Activated CD4-positive, alpha-beta T cell treated with anti-CD3 and anti-CD28 coated beads, Interleukin-2, Interleukin-4, amounts not matched to agents 100 ng/mL and 50 ng/mL, durations not matched to agents 16 hours and 8 hours (primary cell): ENCODE results near the gene GHR.
"Not testable (repeated sequence)": the region's sequence is repeated elsewhere in the genome, so short reads cannot be mapped to it uniquely, and the experiment has no call there.

ENCODE experiments used
- DNase-seq: peaks from one replicate; pipeline ENCODE4 v3.0.0-alpha.2; 2020; ENCODE audit warnings: low spot score

Gene GHR

GRCh38 chr5:42718591-42718990 lies 295.4 kb downstream of the GHR start:
- DNase-seq: peak; percentile 61

- peak; percentile 2 for DNase-seq
These were observed 295.8 kb downstream of the GHR start for GRCh38 chr5:42719034-42719433.

DNA sequence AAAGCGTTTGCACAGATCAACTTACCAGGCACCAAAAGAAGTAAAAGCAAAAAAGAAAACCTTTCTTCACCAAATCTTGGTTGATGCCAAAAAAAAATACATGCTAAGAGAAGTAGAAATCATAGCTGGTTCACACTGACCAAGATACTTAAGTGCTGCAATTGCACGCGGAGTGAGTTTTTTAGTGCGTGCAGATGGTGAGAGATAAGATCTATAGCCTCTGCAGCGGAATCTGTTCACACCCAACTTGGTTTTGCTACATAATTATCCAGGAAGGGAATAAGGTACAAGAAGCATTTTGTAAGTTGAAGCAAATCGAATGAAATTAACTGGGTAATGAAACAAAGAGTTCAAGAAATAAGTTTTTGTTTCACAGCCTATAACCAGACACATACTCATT lies 297.0 kb downstream of the GHR start:
- DNase-seq: peak; percentile 32

DNA sequence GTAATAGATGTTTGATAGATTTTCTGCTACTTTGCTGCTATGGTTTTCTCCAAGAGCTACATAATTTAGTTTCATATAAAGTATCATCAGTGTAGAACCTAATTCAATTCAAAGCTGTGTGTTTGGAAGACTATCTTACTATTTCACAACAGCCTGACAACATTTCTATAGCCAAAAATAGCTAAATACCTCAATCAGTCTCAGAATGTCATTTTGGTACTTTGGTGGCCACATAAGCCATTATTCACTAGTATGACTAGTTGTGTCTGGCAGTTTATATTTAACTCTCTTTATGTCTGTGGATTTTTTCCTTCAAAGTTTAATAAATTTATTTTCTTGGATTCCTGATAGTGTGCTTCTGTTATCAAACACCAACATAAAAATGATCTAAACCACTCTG lies 298.2 kb downstream of the GHR start:
- no peak for DNase-seq

DNA sequence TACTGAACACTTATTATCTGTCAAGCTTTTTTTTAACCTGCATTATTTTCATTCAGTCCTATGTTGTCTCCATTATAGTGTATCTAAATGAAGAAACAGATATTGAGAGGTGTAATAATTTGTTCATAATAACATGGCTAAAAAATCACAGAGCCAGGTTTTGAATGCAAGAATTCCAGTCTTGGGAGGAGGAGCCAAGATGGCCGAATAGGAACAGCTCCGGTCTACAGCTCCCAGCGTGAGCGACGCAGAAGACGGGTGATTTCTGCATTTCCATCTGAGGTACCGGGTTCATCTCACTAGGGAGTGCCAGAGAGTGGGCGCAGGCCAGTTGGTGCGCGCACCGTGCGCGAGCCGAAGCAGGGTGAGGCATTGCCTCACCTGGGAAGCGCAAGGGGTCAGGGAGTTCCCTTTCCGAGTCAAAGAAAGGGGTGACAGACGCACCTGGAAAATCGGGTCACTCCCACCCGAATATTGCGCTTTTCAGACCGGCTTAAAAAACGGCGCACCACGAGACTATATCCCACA lies 311.4 kb downstream of the GHR start:
- not testable (repeated sequence) for DNase-seq

DNA sequence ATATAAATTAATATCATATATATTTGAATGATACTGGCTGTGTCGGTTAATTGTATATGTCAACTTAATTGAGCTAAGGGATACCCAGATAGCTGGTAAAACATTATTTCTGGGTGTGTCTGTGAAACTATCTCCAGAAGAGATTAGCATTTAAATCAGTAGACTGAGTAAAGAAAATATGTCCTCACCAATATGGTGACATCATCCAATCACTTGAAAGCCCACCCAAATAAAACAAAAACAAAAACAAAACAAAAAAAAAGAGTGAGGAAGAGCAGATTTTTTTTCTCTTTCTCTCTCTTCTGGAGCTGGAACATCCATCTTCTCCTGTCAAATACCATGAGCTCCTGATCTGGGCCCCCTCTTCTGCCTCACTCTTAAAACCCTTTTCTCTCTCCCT lies 317.7 kb downstream of the GHR start:
- no peak for DNase-seq

DNA sequence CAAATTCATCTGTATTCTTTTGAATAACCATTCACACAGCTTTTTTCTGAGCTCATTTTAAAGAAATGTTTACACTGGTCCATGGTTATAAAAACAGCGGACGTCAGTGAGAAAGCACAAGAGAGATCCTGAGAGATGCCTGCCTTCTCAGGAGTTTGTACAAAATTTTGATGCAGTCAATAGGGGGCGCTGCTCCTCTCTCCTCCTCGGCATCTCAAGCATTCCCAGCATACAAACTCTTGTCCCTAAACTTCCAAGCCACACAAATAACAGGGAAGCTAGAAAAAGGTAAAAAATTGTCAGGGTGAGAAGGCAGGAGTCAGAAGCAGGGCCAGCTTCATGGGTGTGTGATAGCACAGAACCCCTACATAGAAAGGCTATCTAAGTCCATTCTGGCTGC lies 322.2 kb downstream of the GHR start:
- no peak for DNase-seq

DNA sequence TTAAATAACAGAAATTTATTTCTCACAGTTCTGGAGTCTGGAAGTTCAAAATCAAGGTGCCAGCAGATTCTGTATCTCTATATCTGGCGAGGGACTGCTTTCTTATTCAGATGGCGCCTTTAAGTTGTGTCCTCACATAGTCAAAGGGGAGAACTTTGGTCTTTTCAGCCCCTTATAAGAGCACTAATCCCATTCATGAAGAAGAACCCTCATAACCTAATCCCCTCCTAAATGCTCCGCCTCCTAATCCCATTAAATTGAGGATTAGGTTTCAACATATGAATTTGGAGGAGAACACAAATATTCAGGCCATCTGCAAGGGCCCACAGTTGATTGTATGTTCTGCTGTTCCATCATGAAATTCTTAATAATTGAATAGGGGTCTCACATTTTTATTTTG lies 322.6 kb downstream of the GHR start:
- no peak for DNase-seq

- DNase-seq: no peak
These were observed 325.8 kb downstream of the GHR start for GRCh38 chr5:42749020-42749419.

DNA sequence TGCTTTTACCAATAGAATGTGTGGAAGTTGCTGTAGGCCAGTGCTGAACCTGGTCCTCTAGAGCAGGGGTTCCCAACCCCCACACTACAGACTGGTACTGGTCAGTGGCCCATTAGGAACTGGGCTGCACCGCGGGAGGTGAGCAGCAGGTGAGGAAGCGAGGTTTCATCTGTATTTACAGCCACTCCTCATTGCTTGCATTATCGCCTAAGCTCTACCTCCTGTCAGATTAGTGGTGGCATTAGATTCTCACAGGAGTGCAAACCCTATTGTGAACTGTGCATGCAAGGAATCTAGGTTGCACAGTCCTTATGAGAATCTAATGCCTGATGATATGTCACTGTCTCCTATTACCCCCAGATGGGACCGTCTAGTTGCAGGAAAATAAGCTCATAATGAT lies 327.3 kb downstream of the GHR start:
- DNase-seq: no peak

- DNase-seq: no peak
These were observed 327.8 kb downstream of the GHR start for GRCh38 chr5:42751044-42751443.

- no peak for DNase-seq
These were observed 329.9 kb downstream of the GHR start for GRCh38 chr5:42753099-42753498.

- peak; percentile 48 for DNase-seq
These were observed 333.7 kb downstream of the GHR start, which contains the start of gene CCDC152 for GRCh38 chr5:42756606-42757601. Gene CCDC152, plus strand, starts transcription at chr5:42756818. Its CDS starts 2,304 bp downstream, at chr5:42759122.

- DNase-seq: no peak
These were observed 336.2 kb downstream of the GHR start for GRCh38 chr5:42759456-42759855.

DNA sequence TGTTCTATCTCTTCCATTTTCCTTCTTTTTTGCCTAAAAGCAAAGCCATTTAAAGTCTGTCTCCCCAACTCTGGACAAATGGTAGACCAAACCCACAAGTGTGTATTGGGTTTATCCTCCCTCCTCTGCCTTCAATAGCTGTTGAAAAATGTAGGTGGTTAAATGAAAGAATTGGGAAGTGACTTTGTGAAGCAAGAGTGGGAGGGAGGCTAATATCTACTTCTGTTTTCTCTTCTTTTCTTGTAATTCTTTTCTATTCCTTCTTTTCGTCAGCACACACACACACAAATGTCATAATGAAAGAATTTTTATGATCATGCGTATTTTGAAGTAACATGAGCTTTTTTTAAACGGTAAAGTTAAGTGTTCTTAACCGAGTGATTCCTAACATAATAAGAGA lies 337.2 kb downstream of the GHR start:
- no peak for DNase-seq

DNA sequence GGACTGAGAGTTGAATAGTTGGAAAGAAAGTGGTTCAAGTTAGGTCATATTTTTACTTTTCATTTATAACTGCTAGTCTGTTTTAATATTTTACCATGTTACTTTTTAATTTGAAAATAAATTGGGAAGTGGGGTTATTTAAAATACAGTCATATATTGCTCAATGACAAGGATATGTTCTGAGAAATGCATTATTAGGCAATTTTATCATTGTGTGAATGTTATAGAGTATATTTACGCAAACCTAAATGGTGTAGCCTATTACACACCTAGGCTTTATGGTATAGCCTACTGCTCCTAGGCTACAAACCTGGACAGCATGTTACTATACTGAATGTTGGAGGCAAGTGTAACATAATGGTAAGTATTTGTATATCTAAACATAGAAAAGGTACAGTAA lies 338.6 kb downstream of the GHR start:
- no peak for DNase-seq

DNA sequence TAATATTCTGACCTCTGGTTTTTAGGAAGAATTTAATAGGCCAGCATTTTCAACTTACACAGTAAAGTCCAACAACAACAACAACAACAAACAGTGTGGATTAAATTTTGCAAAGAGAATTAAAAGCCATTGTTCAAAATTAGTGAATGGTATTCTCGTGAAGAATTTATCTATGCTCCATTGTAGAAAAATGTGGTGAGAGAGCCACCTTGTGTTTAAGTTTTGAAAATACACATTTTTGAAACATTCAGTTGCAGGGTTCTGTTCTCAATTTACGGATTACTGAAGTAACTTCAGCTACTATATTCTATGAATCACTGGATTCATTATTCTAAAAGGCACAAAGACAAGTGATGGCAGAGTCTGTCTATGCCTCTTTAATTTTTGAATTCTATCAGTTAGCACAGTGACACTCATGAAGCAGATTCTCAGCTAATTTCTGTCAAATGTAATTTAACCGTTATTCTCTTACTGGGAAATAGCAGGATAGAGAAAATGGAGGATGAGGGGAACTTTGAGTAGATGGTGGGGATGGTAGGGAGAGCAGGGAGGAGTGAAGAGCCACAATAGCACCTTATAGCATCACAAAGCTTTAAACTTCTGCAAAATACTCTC lies 344.4 kb downstream of the GHR start:
- peak; percentile 24 for DNase-seq

DNA sequence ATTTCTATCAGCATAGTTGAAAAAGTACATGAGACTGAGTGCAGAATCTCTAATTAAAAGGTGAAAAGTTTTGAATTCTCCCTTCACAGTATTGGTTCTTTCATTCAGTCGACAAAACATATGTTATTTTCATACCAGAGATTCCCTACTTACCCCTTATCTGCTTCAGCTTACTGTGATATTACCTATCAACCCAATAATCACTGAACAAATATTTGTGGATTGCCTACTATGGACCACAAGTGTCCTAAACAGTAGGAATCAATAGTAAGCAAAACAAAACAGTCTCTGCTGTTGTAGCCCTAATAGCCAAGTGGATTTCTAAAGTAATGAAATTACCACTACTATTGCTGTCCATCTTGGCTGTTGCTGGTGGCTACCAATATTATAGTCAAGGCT lies 344.9 kb downstream of the GHR start:
- no peak for DNase-seq

GRCh38 chr5:42770003-42770402 lies 346.8 kb downstream of the GHR start:
- DNase-seq: no peak
